Kidney epithelial cell (primary cell): ENCODE data around the gene HOXD12. TPM values are rescaled to one million over a fixed set of nuclear protein-coding genes. Genes with fewer than 3 reads are reported as not detected.
A peak's percentile ranks its signal among the peaks of the same experiment; 100 is the strongest.

Experiments used
- DNase-seq: peaks from one replicate; pipeline ENCODE4 v3.0.0-alpha.2; 2010; ENCODE audit warnings: low read depth
- H3K27me3 ChIP-seq: 2 replicates; pipeline ENCODE4 v1.6.0; 2011; ENCODE audit warnings: low read length; ENCODE audit not compliant: control insufficient read depth, insufficient read depth
- H3K36me3 ChIP-seq: 2 replicates; pipeline ENCODE4 v1.5.1; 2011; ENCODE audit warnings: low read length; ENCODE audit not compliant: control insufficient read depth, insufficient read depth
- H3K4me3 ChIP-seq: 2 replicates; pipeline ENCODE4 v1.5.1; 2011; ENCODE audit warnings: low read depth, mild to moderate bottlenecking, control low read depth, low read length
- total RNA-seq: library from RNA; depleted of rRNA; stranded (reverse); fragments of >200 nt; gene quantifications from 2 replicates; pipeline ENCODE4 v1.2.3, GENCODE V29; 2015
- TF ChIP-seq, protein P1 (sequence below): IDR thresholded peaks from 2 replicates; pipeline ENCODE4 v1.5.1; 2011; ENCODE audit warnings: mild to moderate bottlenecking, moderate library complexity, low read length, control low read depth, inconsistent platforms; ENCODE audit not compliant: insufficient read depth, poor library complexity, severe bottlenecking

The HOXD12 gene
- total RNA-seq, 1 donor from 2014 or later, result not detected

DNA sequence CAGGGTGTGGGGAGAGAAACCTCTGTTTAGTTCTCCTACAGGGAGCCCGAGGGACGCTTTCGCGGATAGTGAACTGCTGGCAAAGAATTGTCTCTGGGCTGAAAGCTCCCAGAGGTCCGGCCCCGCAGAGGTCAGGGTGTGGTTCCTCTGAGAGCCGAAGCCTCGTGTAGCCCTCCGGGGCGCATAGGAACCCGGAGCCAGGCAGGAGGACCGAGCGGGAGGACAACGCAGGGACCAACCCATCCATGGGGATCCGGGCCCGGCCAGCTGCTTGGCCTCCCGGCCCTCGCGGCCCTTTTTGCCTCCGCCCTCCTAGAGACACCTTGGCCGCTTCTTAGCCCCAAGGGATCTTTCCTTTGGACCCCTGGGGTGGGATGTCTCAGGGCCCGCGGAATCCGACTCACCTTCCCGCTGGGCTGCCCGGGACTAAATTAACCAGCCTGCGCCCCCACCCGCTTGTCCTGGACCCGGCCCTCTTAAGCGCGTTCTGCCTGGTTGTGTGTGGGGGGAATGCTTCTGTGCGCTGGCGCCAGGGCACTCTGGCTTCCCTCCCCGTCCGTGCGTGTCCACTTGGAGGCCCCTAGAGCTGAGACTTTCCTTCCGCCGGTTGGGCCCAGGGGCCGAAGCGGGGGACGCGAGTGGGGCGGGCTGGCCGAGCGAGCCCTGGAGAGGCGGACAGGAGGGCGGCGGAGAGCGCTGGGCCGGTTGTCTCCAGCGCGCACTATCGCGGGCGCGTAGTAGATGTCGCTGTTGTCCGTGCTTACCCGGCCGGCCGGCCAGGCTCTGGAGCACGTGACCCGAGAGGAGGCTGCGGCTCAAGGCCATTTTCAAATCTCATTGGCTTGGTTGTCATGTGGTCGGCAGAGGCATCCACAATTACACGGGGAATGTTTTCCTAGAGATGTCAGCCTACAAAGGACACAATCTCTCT lies 16.6 kb downstream of the HOXD12 start, which contains the start of gene HOXD10:
Gene HOXD10 (plus strand): TSS at position 896 of the 931 bp plus-strand sequence. CDS start 56 bp downstream, outside the sequence.
- peak; percentile 82 for DNase-seq
- Histone ChIP-seq H3K36me3 (no peaks in the 10 kb centered on the region), H3K4me3 (peak within 1 kb of the TSS; percentile 65), H3K27me3 (peaks cover 2% of the 10 kb centered on the region)
- TF ChIP-seq, protein P1, sequence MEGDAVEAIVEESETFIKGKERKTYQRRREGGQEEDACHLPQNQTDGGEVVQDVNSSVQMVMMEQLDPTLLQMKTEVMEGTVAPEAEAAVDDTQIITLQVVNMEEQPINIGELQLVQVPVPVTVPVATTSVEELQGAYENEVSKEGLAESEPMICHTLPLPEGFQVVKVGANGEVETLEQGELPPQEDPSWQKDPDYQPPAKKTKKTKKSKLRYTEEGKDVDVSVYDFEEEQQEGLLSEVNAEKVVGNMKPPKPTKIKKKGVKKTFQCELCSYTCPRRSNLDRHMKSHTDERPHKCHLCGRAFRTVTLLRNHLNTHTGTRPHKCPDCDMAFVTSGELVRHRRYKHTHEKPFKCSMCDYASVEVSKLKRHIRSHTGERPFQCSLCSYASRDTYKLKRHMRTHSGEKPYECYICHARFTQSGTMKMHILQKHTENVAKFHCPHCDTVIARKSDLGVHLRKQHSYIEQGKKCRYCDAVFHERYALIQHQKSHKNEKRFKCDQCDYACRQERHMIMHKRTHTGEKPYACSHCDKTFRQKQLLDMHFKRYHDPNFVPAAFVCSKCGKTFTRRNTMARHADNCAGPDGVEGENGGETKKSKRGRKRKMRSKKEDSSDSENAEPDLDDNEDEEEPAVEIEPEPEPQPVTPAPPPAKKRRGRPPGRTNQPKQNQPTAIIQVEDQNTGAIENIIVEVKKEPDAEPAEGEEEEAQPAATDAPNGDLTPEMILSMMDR, result peak; percentile 57

DNA sequence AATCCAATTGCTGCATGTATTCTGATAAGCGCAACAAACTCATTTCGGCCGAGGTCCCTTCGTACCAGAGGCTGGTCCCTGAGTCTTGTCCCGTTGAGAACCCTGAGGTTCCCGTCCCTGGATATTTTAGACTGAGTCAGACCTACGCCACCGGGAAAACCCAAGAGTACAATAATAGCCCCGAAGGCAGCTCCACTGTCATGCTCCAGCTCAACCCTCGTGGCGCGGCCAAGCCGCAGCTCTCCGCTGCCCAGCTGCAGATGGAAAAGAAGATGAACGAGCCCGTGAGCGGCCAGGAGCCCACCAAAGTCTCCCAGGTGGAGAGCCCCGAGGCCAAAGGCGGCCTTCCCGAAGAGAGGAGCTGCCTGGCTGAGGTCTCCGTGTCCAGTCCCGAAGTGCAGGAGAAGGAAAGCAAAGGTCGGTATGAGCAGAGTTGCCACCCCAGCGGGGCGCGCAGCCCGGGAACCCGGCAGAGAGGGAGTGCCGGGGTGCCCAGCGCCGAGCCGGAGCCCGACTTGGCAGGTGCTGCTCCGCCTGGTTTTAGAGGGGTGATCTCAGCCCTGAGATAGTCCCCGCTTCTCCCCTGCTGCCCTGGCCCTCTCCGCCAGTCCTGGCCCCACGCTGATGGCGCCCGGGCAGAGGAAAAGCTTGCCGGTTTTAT lies 17.7 kb downstream of the HOXD12 start:
- H3K36me3 ChIP-seq, result no peaks in the 10 kb centered on the region
- peak overlapping the region; percentile 65 for H3K4me3 ChIP-seq
- TF ChIP-seq, protein P1, result no peak
- DNase-seq, result no peak
- peaks cover 2% of the 10 kb centered on the region for H3K27me3 ChIP-seq

DNA sequence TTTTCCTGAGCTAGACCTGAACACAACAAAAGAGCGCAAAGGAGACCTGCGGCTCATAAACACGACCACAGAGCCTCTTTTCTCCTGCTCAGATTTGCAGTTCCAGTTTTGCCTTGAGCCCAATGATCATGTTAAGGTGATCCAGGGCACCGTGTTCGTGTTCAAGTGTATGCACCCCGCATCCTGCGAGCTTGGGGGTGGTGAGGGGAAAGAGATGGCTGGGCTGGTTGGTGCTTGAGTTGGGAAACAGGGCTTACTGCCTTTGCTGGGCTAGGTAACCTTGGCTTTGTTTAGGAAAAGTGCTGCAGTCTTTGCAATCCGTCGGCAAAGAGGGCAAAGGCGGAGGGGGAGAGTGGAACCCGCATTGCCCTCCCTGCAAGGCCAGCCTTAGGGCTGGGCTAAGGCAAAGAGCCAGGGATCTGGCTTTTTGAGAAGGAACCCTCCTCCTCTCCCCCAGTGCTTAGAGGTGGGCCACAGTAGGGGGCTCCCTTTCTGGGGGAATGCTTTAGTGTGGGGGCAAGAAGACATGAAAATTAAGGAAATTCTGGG lies 18.3 kb downstream of the HOXD12 start:
- no peak for DNase-seq
- no peaks in the 10 kb centered on the region for H3K36me3 ChIP-seq
- H3K27me3 ChIP-seq, result peaks cover 2% of the 10 kb centered on the region
- peak overlapping the region; percentile 65 for H3K4me3 ChIP-seq
- TF ChIP-seq, protein P1, result no peak

DNA sequence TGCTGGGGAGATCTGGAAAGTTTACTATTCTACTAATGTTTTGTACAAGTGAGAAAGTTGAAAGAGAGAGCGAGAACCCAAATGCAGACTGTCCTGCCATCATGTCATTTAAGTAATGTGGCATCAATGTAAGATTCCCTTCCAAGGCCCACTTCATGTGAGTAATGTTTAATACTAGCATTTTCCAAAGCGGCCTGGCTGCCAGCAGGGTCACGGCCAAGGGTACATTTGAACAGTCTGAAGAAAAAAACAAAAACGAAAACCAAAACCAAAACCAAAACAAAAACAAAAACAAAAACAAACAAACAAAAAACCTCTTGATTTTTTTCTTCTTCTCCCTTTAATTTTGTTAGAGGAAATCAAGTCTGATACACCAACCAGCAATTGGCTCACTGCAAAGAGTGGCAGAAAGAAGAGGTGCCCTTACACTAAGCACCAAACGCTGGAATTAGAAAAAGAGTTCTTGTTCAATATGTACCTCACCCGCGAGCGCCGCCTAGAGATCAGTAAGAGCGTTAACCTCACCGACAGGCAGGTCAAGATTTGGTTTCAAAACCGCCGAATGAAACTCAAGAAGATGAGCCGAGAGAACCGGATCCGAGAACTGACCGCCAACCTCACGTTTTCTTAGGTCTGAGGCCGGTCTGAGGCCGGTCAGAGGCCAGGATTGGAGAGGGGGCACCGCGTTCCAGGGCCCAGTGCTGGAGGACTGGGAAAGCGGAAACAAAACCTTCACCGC lies 19.2 kb downstream of the HOXD12 start:
- peak overlapping the region; percentile 65 for H3K4me3 ChIP-seq
- no peak for DNase-seq
- no peaks in the 10 kb centered on the region for H3K36me3 ChIP-seq
- H3K27me3 ChIP-seq, result peaks cover 2% of the 10 kb centered on the region
- TF ChIP-seq, protein P1, result peak; percentile 73

DNA sequence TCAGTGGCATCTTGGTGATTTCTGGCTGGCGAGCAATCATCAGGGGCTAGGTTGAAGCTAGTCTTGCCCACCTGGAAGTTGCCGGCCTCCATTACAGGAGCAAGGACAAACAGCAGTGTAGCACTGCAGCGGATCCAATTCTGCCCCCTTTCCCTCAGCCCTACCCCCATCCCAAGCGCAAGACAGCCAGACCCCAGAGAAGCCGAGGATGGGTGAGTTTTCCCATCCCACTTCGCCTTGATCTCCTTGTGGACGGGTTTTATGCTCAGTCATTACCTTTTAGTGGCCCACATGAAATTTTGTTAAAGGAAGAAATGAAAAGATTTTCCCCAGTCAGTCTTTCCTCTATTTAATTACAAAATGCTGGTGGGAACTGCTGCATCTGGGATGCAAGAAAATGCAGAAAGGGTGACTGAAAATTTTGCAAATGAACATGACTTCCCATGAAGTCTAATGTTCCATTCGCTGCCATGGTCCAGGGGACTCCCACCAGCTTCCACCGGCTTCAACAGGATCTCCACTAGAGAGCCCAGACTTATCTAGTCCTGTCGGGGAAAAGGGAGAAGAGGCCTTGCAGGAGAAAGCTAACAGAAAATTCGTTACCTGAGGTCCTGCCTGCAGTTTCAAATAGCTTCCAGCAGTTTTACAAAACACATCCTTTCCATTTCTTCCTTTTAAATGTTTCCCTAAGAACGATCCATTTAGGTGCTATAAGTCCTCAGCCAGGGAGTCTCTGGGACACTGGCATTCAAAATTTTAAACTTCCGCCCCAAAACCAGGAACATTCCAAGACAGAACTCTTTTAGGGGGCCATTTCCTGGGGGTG lies 21.0 kb downstream of the HOXD12 start:
- DNase-seq, result no peak
- no peaks in the 10 kb centered on the region for H3K36me3 ChIP-seq
- TF ChIP-seq, protein P1, result no peak
- H3K4me3 ChIP-seq, result peak overlapping the region; percentile 59
- peaks cover 2% of the 10 kb centered on the region for H3K27me3 ChIP-seq
